Gastroesophageal sphincter (tissue), 4 donors: ENCODE results near the gene CAP1. TPM values are rescaled to one million over a fixed set of nuclear protein-coding genes. Genes with fewer than 3 reads are reported as not detected.

Experiments
- ATAC-seq: fragments of 150-250 bp; one replicate; pipeline ENCODE4 v1.9.1; 2016; ENCODE audit warnings: mild to moderate bottlenecking, moderate library complexity
- H3K27ac ChIP-seq, 4 donors: fragments of 200-600 bp; sonication (generic) in 3 of 4; 1 replicate in 3 of 4; 2 replicates in 1 of 4; pipeline ENCODE4 v1.5.1; 2016 to 2019
- H3K27me3 ChIP-seq: fragments of 200-600 bp; sonication (generic); one replicate; pipeline ENCODE4 v1.5.1; 2019
- H3K36me3 ChIP-seq, 2 donors: fragments of 200-600 bp; sonication (generic); one replicate each; pipeline ENCODE4 v1.5.1; 2019; ENCODE audit warnings: control low read depth in 1 of 2
- H3K4me1 ChIP-seq, 3 donors: fragments of 200-600 bp; sonication (generic); 1 replicate in 2 of 3; 2 replicates in 1 of 3; pipeline ENCODE4 v1.5.1; 2016 to 2019; ENCODE audit warnings: control low read depth in 2 of 3
- H3K4me3 ChIP-seq, 2 donors: fragments of 200-600 bp; sonication (generic); one replicate each; pipeline ENCODE4 v1.5.1; 2019; ENCODE audit warnings: mild to moderate bottlenecking in 1 of 2, moderate library complexity in 1 of 2
- H3K9me3 ChIP-seq, 3 donors: fragments of 200-600 bp; sonication (generic); one replicate each; pipeline ENCODE4 v1.5.1; 2017 to 2019; ENCODE audit warnings: control low read depth in 2 of 3
- EP300 ChIP-seq: sonication (generic); formaldehyde crosslinking; IDR thresholded peaks from one replicate; pipeline ENCODE4 v1.6.1; 2017; ENCODE audit warnings: antibody characterized with exemption, mild to moderate bottlenecking
- POLR2A ChIP-seq, 2 donors: fragments of 450-650 bp; IDR thresholded peaks; one replicate each; pipeline ENCODE4 v1.6.1; 2017; ENCODE audit warnings: antibody characterized with exemption in 2 of 2, mild to moderate bottlenecking in 2 of 2, moderate library complexity in 1 of 2
- POLR2AphosphoS5 ChIP-seq: sonication (generic); formaldehyde crosslinking; IDR thresholded peaks from one replicate; pipeline ENCODE4 v1.6.1; 2017; ENCODE audit warnings: antibody characterized with exemption
- WGBS, 2 donors: methylation state at CpG; one replicate each; pipeline ENCODE4 v1.1.5; 2018; ENCODE audit warnings: low coverage in 1 of 2; 5-methylcytosine and 5-hydroxymethylcytosine counted together
- total RNA-seq, 4 donors: library from RNA; depleted of rRNA; stranded (reverse); fragments of >200 nt; gene quantifications; one replicate each; pipeline ENCODE4 v1.1.0, GENCODE V29; 2016
- TF ChIP-seq, protein P1 (sequence below), 4 experiments: fragments of 200-600 bp in 2 of 4; fragments of 450-650 bp in 2 of 4; sonication (generic) in 1 of 4; IDR thresholded peaks; one replicate each; pipeline ENCODE4 v1.5.1; 2017 to 2019; ENCODE audit warnings: antibody characterized with exemption in 4 of 4, mild to moderate bottlenecking in 2 of 4, moderate library complexity in 2 of 4

Gene CAP1
- total RNA-seq, 4 donors from 2014 or later: 421 to 533 (median 500) TPM

DNA sequence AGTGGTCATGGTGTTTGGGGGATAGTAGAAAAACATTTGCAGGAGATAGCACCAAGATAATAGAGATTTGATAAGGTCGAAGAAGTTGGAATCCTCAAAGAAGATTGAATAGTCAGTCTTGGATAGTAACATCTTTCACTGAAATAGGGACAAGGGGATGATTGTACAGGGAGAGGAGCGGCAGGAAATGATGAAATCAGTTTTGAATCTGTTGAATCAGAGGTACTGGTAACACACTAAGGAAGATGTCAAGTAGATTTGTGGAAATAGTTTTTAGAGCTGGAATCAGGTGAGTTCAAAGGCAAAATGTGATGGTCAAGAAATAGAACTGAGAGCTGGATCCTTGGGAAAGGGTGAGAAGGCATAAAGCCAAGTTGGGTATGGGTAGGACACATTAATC is 26.5 kb downstream of the CAP1 start:
- H3K4me1 ChIP-seq: peaks cover 0 to 12% (median 0%) of the 10 kb centered on the region in 3 donors
- no peaks in the 10 kb centered on the region for H3K9me3 ChIP-seq
- peaks cover 30 to 100% of the 10 kb centered on the region in 2 donors for H3K36me3 ChIP-seq
- TF ChIP-seq POLR2A (IDR thresholded peaks at IDR 0.05) (no peak), POLR2AphosphoS5 (no peak), EP300 (no peak)
- TF ChIP-seq, protein P1, sequence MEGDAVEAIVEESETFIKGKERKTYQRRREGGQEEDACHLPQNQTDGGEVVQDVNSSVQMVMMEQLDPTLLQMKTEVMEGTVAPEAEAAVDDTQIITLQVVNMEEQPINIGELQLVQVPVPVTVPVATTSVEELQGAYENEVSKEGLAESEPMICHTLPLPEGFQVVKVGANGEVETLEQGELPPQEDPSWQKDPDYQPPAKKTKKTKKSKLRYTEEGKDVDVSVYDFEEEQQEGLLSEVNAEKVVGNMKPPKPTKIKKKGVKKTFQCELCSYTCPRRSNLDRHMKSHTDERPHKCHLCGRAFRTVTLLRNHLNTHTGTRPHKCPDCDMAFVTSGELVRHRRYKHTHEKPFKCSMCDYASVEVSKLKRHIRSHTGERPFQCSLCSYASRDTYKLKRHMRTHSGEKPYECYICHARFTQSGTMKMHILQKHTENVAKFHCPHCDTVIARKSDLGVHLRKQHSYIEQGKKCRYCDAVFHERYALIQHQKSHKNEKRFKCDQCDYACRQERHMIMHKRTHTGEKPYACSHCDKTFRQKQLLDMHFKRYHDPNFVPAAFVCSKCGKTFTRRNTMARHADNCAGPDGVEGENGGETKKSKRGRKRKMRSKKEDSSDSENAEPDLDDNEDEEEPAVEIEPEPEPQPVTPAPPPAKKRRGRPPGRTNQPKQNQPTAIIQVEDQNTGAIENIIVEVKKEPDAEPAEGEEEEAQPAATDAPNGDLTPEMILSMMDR (IDR thresholded peaks at IDR 0.05): no peak
- H3K27me3 ChIP-seq: no peaks in the 10 kb centered on the region
- H3K27ac ChIP-seq: peak overlapping the region in 1 of 4 donors; percentile 27
- no peak overlapping the region for H3K4me3 ChIP-seq
- 69 to 82% methylated on average over 2 of the region's 2 CpGs for WGBS, 2 donors
- no peak for ATAC-seq

DNA sequence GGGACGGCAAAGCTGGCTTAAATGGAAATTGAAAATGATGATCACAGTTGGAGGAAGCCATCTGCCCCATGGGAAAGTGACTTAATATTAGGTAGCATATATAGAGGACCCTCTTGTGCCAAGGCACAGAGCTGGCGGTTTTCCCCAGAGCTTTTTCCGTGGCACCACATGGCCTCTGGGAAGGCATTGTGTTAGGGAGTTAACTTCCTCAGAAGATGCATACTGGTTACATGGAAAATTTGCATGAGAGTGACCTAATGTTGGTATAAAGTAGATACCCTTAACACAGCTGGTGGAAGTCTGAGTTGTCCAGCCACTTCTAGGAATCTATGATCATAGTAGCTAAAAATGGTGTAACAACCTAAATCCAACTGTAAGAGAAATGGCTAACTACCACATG is 27.3 kb downstream of the CAP1 start:
- Histone ChIP-seq H3K9me3 (no peaks in the 10 kb centered on the region), H3K36me3 (peaks cover 30 to 100% of the 10 kb centered on the region in 2 donors), H3K4me3 (no peak overlapping the region), H3K27me3 (no peaks in the 10 kb centered on the region), H3K4me1 (peaks cover 0 to 12% (median 0%) of the 10 kb centered on the region in 3 donors), H3K27ac (no peak overlapping the region)
- no peak for ATAC-seq
- 81 to 92% methylated on average over 2 to 3 of the region's 3 CpGs for WGBS, 2 donors
- TF ChIP-seq POLR2A (IDR thresholded peaks at IDR 0.05) (no peak), EP300 (no peak), POLR2AphosphoS5 (no peak)
- TF ChIP-seq, protein P1 (IDR thresholded peaks at IDR 0.05): no peak

DNA sequence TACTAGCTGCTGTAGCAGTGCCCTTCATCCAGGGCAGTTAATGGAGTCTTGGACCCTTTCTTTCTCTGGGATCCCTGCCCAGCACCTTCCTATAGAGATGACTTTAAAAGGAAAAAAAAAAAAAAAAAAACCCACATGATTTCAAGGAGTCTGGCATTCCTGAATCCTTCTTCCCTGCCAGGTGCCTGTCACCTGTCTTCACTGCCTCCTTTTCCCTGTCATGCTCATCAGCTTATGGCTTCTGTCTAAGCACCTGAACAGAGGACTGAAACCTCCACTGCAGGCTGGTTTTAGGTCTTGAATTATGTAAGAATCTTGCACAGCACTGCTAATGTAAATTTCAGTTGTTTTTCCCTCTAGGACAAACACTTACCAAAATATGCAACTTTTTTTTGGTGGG is 31.6 kb downstream of the CAP1 start:
- Histone ChIP-seq H3K9me3 (no peaks in the 10 kb centered on the region), H3K27me3 (no peaks in the 10 kb centered on the region), H3K27ac (peak overlapping the region in 1 of 4 donors; percentile 24), H3K36me3 (peaks cover 12 to 91% of the 10 kb centered on the region in 2 donors), H3K4me3 (no peak overlapping the region), H3K4me1 (peaks cover 0 to 18% (median 7%) of the 10 kb centered on the region in 3 donors)
- no peak for ATAC-seq
- no peak for TF ChIP-seq EP300
- TF ChIP-seq, protein P1 (IDR thresholded peaks at IDR 0.05): no peak
- TF ChIP-seq POLR2A (IDR thresholded peaks at IDR 0.05): no peak
- no peak for TF ChIP-seq POLR2AphosphoS5

DNA sequence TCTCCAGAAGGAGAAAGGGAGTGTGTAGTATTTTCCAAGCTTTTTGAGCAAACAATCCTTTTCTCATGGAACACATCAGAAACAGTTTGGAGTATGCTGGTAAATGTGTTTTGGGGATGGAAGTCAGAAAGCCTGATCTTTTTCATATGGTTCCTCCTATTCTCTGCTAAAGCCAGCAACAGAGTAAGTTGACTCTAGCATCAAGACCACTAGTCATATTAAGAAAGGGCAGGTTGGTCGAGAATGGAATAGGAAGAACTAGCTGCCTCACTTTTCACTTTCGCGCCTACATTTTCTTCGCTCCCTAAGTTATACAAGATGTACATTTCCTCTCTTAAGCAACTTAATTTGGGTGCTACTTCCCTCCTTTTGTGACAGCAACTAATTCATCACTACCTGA is 32.5 kb downstream of the CAP1 start:
- TF ChIP-seq POLR2AphosphoS5 (no peak), EP300 (no peak), POLR2A (IDR thresholded peaks at IDR 0.05) (no peak)
- TF ChIP-seq, protein P1 (IDR thresholded peaks at IDR 0.05): no peak
- WGBS, 2 donors: 81 to 92% methylated on average over 4 of the region's 4 CpGs
- H3K9me3 ChIP-seq: no peaks in the 10 kb centered on the region
- peaks cover 12 to 91% of the 10 kb centered on the region in 2 donors for H3K36me3 ChIP-seq
- peak overlapping the region in 1 of 4 donors; percentile 24 for H3K27ac ChIP-seq
- no peaks in the 10 kb centered on the region for H3K27me3 ChIP-seq
- H3K4me1 ChIP-seq: peaks cover 0 to 25% (median 13%) of the 10 kb centered on the region in 3 donors
- no peak overlapping the region for H3K4me3 ChIP-seq
- no peak for ATAC-seq

DNA sequence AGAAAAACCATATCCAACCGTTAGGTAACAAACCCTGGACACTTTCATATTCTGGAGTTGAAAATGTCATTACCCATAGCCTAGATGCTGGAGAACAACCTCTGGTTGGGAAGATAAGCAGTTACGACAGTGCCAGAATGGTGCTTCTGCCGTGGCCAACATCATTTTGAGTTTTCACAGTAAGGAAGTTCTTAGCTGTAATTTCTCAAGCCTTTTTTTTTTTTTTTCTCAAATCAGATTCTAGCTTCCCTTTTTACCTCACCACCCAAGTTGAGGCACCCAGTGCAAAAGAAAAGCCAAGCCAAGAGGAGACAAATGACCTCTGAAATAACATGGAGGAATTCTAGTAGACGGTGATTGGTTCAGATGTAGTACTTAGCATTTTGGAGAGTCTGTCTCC is 34.7 kb downstream of the CAP1 start:
- Histone ChIP-seq H3K36me3 (peaks cover 12 to 84% of the 10 kb centered on the region in 2 donors), H3K9me3 (no peaks in the 10 kb centered on the region), H3K4me3 (no peak overlapping the region), H3K27ac (peak overlapping the region in 3 of 4 donors; percentile 26 to 80 (median 67)), H3K27me3 (no peaks in the 10 kb centered on the region), H3K4me1 (peaks cover 0 to 29% (median 13%) of the 10 kb centered on the region in 3 donors)
- WGBS, 2 donors: 86 to 89% methylated on average over 3 to 4 of the region's 4 CpGs
- no peak for ATAC-seq
- TF ChIP-seq, protein P1 (IDR thresholded peaks at IDR 0.05): no peak
- TF ChIP-seq POLR2AphosphoS5: no peak
- no peak for TF ChIP-seq EP300
- no peak for TF ChIP-seq POLR2A (IDR thresholded peaks at IDR 0.05)
